Tibial nerve (tissue), 4 donors: ENCODE measurements around the gene ABCB1.

Experiments
- EP300 ChIP-seq, 2 donors: sonication (generic); formaldehyde crosslinking; IDR thresholded peaks; one replicate each; pipeline ENCODE4 v1.6.1; 2017; ENCODE audit warnings: antibody characterized with exemption in 2 of 2, mild to moderate bottlenecking in 1 of 2
- POLR2A ChIP-seq, 2 donors: fragments of 450-650 bp; IDR thresholded peaks; one replicate each; pipeline ENCODE4 v1.6.1; 2017; ENCODE audit warnings: antibody characterized with exemption in 2 of 2, mild to moderate bottlenecking in 2 of 2, moderate library complexity in 2 of 2
- TF ChIP-seq, protein P1 (sequence below), 5 experiments: fragments of 200-600 bp in 3 of 5; fragments of 450-650 bp in 2 of 5; sonication (generic) in 3 of 5; IDR thresholded peaks; one replicate each; pipeline ENCODE4 v1.5.1; 2016 to 2019; ENCODE audit warnings: antibody characterized with exemption in 5 of 5, mild to moderate bottlenecking in 3 of 5, moderate library complexity in 2 of 5

GRCh38 chr7:87475359-87476178 lies 125.1 kb downstream of the ABCB1 start, which contains the start of gene ABCB4:
- TF ChIP-seq POLR2A (IDR thresholded peaks at IDR 0.05): no peak
- TF ChIP-seq, protein P1, sequence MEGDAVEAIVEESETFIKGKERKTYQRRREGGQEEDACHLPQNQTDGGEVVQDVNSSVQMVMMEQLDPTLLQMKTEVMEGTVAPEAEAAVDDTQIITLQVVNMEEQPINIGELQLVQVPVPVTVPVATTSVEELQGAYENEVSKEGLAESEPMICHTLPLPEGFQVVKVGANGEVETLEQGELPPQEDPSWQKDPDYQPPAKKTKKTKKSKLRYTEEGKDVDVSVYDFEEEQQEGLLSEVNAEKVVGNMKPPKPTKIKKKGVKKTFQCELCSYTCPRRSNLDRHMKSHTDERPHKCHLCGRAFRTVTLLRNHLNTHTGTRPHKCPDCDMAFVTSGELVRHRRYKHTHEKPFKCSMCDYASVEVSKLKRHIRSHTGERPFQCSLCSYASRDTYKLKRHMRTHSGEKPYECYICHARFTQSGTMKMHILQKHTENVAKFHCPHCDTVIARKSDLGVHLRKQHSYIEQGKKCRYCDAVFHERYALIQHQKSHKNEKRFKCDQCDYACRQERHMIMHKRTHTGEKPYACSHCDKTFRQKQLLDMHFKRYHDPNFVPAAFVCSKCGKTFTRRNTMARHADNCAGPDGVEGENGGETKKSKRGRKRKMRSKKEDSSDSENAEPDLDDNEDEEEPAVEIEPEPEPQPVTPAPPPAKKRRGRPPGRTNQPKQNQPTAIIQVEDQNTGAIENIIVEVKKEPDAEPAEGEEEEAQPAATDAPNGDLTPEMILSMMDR (IDR thresholded peaks at IDR 0.05): no peak
- no peak for TF ChIP-seq EP300 (IDR thresholded peaks at IDR 0.05)
